CD4-positive, alpha-beta memory T cell (primary cell): ENCODE results near the gene APMAP. TPM values are rescaled to one million over a fixed set of nuclear protein-coding genes. Genes with fewer than 3 reads are reported as not detected.

Source experiments
- CTCF ChIA-PET: fragments of 350-600 bp; sonication (Branson Sonifier 250); formaldehyde crosslinking; loops from one replicate; lab custom pipeline; 2021; ENCODE audit warnings: inconsistent platforms; ENCODE audit not compliant: partially characterized antibody; lab: Charles Lee
- POLR2A ChIA-PET: fragments of 350-600 bp; sonication (Branson Sonifier 250); formaldehyde crosslinking; loops from one replicate; lab custom pipeline; 2021; ENCODE audit not compliant: partially characterized antibody; lab: Charles Lee
- DNase-seq, 5 donors: peaks; one replicate each; pipeline versions ENCODE4 v3.0.0 to v3.0.0-alpha.2; 2020 to 2022; ENCODE audit warnings: mixed read lengths in 1 of 5
- H3K27ac ChIP-seq: one replicate; pipeline ENCODE4 v1.7.0; 2013; ENCODE audit warnings: low read depth, low read length
- H3K27me3 ChIP-seq: 2 replicates; pipeline ENCODE4 v1.7.0; 2013; ENCODE audit warnings: mild to moderate bottlenecking, low read length, moderate library complexity; ENCODE audit not compliant: insufficient read depth
- H3K36me3 ChIP-seq: 2 replicates; pipeline ENCODE4 v1.7.0; 2013; ENCODE audit warnings: mild to moderate bottlenecking, low read length, moderate library complexity; ENCODE audit not compliant: insufficient read depth
- H3K4me1 ChIP-seq: 2 replicates; pipeline ENCODE4 v1.7.0; 2013; ENCODE audit warnings: mild to moderate bottlenecking, low read length, moderate library complexity; ENCODE audit not compliant: insufficient read depth
- H3K4me3 ChIP-seq, 2 donors: one replicate each; pipeline ENCODE4 v1.7.0; 2013; ENCODE audit warnings: low read length in 2 of 2, mild to moderate bottlenecking in 1 of 2
- H3K9me3 ChIP-seq, 2 donors: one replicate each; pipeline ENCODE4 v1.7.0; 2013; ENCODE audit warnings: low read length in 2 of 2, control low read depth in 1 of 2; ENCODE audit not compliant: control insufficient read depth in 1 of 2
- H3K27ac Mint-ChIP-seq, 7 donors: one replicate each; pipeline ENCODE4 v1.8.0; 2020 to 2021; ENCODE audit warnings: mixed read lengths in 7 of 7, mild to moderate bottlenecking in 6 of 7, inconsistent platforms in 3 of 7, moderate library complexity in 3 of 7
- H3K27me3 Mint-ChIP-seq, 2 donors: one replicate each; pipeline ENCODE4 v1.8.0; 2020 to 2021; ENCODE audit warnings: mixed read lengths in 2 of 2
- H3K36me3 Mint-ChIP-seq, 2 donors: one replicate each; pipeline ENCODE4 v1.8.0; 2020 to 2021; ENCODE audit warnings: mixed read lengths in 2 of 2, inconsistent platforms in 1 of 2, mild to moderate bottlenecking in 1 of 2
- H3K4me1 Mint-ChIP-seq, 4 donors: one replicate each; pipeline ENCODE4 v1.8.0; 2020 to 2021; ENCODE audit warnings: mixed read lengths in 4 of 4, mild to moderate bottlenecking in 1 of 4
- H3K4me3 Mint-ChIP-seq, 8 donors: one replicate each; pipeline ENCODE4 v1.8.0; 2020 to 2021; ENCODE audit warnings: mixed read lengths in 8 of 8, mild to moderate bottlenecking in 7 of 8, moderate library complexity in 6 of 8, inconsistent platforms in 3 of 8
- H3K9me3 Mint-ChIP-seq, 8 donors: one replicate each; pipeline ENCODE4 v1.8.0; 2020 to 2021; ENCODE audit warnings: mixed read lengths in 8 of 8, mild to moderate bottlenecking in 5 of 8, inconsistent platforms in 3 of 8, moderate library complexity in 1 of 8
- intact Hi-C: fragments of 100-400 bp; cut with micrococcal nuclease; formaldehyde crosslinking; loops from one replicate; pipeline ENCODE4 v1.15.1; 2023
- polyA plus RNA-seq, 2 donors: library from polyadenylated mRNA; unstranded; fragments of 300-500 nt; fragmentation: Illumina TruSeq; gene quantifications; one replicate each; pipeline ENCODE4 v1.2.3, GENCODE V29; 2021
- total RNA-seq, 2 experiments: library from RNA; stranded (reverse); gene quantifications; one replicate each; pipeline ENCODE4 v1.2.3, GENCODE V29; 2021

The APMAP gene
- total and polyA plus RNA-seq, 4 experiments from 2014 or later, result 48.4 to 130 (median 60.4) TPM

DNA sequence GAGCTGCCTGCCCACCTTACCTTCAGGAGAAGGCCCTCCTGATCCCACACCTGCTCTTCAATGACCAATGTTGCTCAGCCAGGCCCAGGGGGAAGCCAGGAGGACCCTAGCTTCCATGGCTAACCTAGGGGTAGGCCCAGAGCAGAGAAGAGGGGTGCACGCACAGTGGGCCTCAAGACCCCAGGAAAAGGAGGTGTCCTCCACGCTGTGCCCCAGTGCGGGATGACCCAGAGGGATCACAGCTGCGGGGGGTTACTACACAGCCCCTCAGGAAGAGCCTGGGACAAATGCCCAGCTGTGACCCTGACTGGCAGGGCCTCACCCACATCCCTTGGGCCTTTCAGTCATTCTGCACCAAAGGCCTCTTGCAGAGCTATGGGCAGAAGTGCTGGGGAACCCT is 31.6 kb upstream of the APMAP start:
- Mint-ChIP-seq H3K27ac (peak overlapping the region in 1 of 7 donors; percentile 48), H3K9me3 (no peaks in the 10 kb centered on the region), H3K4me1 (peaks cover 9 to 33% (median 15%) of the 10 kb centered on the region in 4 donors), H3K4me3 (peak overlapping the region in 1 of 8 donors; percentile 20), H3K36me3 (peaks cover 19 to 66% of the 10 kb centered on the region in 2 donors), H3K27me3 (no peaks in the 10 kb centered on the region)
- H3K27me3 ChIP-seq, result no peaks in the 10 kb centered on the region
- no peak for DNase-seq
- intact Hi-C loops, result no loop called here
- H3K4me1 ChIP-seq, result no peaks in the 10 kb centered on the region
- H3K36me3 ChIP-seq, result peaks cover 23% of the 10 kb centered on the region
- no peaks in the 10 kb centered on the region for H3K9me3 ChIP-seq
- H3K4me3 ChIP-seq, result no peak overlapping the region
- ChIA-PET POLR2A (no interaction called here), CTCF (no interaction called here)
- H3K27ac ChIP-seq, result no peak overlapping the region

DNA sequence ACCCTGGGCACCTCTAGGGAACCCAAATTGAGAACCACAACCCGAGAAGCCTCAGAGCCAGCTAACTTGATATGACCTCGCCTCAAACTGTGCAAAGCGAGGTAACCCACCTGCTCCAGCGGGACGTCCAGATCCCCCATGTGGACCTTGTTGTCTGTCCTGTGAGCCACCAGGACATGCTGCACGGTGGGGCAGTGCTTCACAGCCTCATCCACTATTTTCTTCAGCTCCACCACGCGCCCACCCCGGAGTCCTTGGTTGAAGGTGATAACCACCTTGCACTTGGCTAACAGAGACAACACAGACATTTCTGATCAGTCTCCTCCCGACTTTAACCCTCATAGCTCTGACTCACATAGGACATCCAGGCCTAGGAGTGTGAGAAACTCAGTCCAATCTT is 30.8 kb upstream of the APMAP start:
- POLR2A ChIA-PET, result interaction anchor here (1.0 kb wide), 1 partner anchor 10 kb away, joined by 3 read pairs; no protein-coding TSS in a partner anchor
- CTCF ChIA-PET, result no interaction called here
- H3K9me3 ChIP-seq, result no peaks in the 10 kb centered on the region
- Mint-ChIP-seq H3K4me3 (no peak overlapping the region), H3K9me3 (no peaks in the 10 kb centered on the region), H3K36me3 (peaks cover 20 to 70% of the 10 kb centered on the region in 2 donors), H3K27me3 (no peaks in the 10 kb centered on the region), H3K4me1 (peaks cover 9 to 36% (median 15%) of the 10 kb centered on the region in 4 donors), H3K27ac (peak overlapping the region in 3 of 7 donors; percentile 18 to 48 (median 28))
- H3K36me3 ChIP-seq, result peaks cover 26% of the 10 kb centered on the region
- H3K27me3 ChIP-seq, result no peaks in the 10 kb centered on the region
- intact Hi-C loops, result no loop called here
- no peak overlapping the region for H3K27ac ChIP-seq
- H3K4me1 ChIP-seq, result no peaks in the 10 kb centered on the region
- no peak for DNase-seq
- no peak overlapping the region for H3K4me3 ChIP-seq

- DNase-seq, result no peak
- H3K4me1 Mint-ChIP-seq, result peaks cover 9 to 33% (median 15%) of the 10 kb centered on the region in 4 donors
- intact Hi-C loops, result no loop called here
- POLR2A ChIA-PET, result interaction anchor here (1.0 kb wide), 1 partner anchor 9 kb away, joined by 3 read pairs; no protein-coding TSS in a partner anchor
- H3K27me3 Mint-ChIP-seq, result no peaks in the 10 kb centered on the region
- no peaks in the 10 kb centered on the region for H3K27me3 ChIP-seq
- no peaks in the 10 kb centered on the region for H3K4me1 ChIP-seq
- H3K9me3 Mint-ChIP-seq, result no peaks in the 10 kb centered on the region
- H3K4me3 ChIP-seq, result no peak overlapping the region
- H3K4me3 Mint-ChIP-seq, result no peak overlapping the region
- H3K27ac Mint-ChIP-seq, result peak overlapping the region in 1 of 7 donors; percentile 48
- peaks cover 22 to 73% of the 10 kb centered on the region in 2 donors for H3K36me3 Mint-ChIP-seq
- no peaks in the 10 kb centered on the region for H3K9me3 ChIP-seq
- CTCF ChIA-PET, result no interaction called here
- peaks cover 31% of the 10 kb centered on the region for H3K36me3 ChIP-seq
- no peak overlapping the region for H3K27ac ChIP-seq
Observed at GRCh38 chr20:25022680-25023079, 30.1 kb upstream of the APMAP start.

- Histone ChIP-seq H3K9me3 (no peaks in the 10 kb centered on the region), H3K36me3 (peaks cover 31% of the 10 kb centered on the region), H3K27me3 (no peaks in the 10 kb centered on the region), H3K27ac (no peak overlapping the region), H3K4me1 (no peaks in the 10 kb centered on the region), H3K4me3 (no peak overlapping the region)
- Mint-ChIP-seq H3K27ac (no peak overlapping the region), H3K4me3 (no peak overlapping the region), H3K9me3 (no peaks in the 10 kb centered on the region), H3K4me1 (peaks cover 6 to 27% (median 8%) of the 10 kb centered on the region in 4 donors), H3K27me3 (no peaks in the 10 kb centered on the region), H3K36me3 (peaks cover 27 to 79% of the 10 kb centered on the region in 2 donors)
- intact Hi-C loops, result no loop called here
- ChIA-PET CTCF (no interaction called here), POLR2A (interaction anchor here (1.2 kb wide), 1 partner anchor 37 kb away, joined by 3 read pairs; the partner anchor contains the start of gene ACSS1)
- DNase-seq, result no peak
Observed at GRCh38 chr20:25021336-25021735, 28.8 kb upstream of the APMAP start.

- ChIA-PET POLR2A (interaction anchor here (1.2 kb wide), 1 partner anchor 37 kb away, joined by 3 read pairs; the partner anchor contains the start of gene ACSS1), CTCF (interaction anchor here (0.8 kb wide), 1 partner anchor 200 kb away, joined by 3 read pairs; no protein-coding TSS in a partner anchor)
- H3K36me3 Mint-ChIP-seq, result peaks cover 27 to 83% of the 10 kb centered on the region in 2 donors
- no peaks in the 10 kb centered on the region for H3K9me3 ChIP-seq
- peak overlapping the region in 1 of 7 donors; percentile 30 for H3K27ac Mint-ChIP-seq
- no peak overlapping the region for H3K4me3 Mint-ChIP-seq
- H3K27ac ChIP-seq, result no peak overlapping the region
- DNase-seq, result no peak
- no peaks in the 10 kb centered on the region for H3K9me3 Mint-ChIP-seq
- peaks cover 31% of the 10 kb centered on the region for H3K36me3 ChIP-seq
- no peaks in the 10 kb centered on the region for H3K27me3 Mint-ChIP-seq
- no peaks in the 10 kb centered on the region for H3K27me3 ChIP-seq
- no peaks in the 10 kb centered on the region for H3K4me1 ChIP-seq
- peaks cover 6 to 27% (median 8%) of the 10 kb centered on the region in 4 donors for H3K4me1 Mint-ChIP-seq
- intact Hi-C loops, result no loop called here
- H3K4me3 ChIP-seq, result no peak overlapping the region
Observed at GRCh38 chr20:25020901-25021301, 28.4 kb upstream of the APMAP start.

GRCh38 chr20:25020345-25020744 is 27.8 kb upstream of the APMAP start:
- intact Hi-C loops, result no loop called here
- H3K9me3 ChIP-seq, result no peaks in the 10 kb centered on the region
- H3K27ac ChIP-seq, result no peak overlapping the region
- H3K4me3 Mint-ChIP-seq, result no peak overlapping the region
- peaks cover 3 to 21% (median 6%) of the 10 kb centered on the region in 4 donors for H3K4me1 Mint-ChIP-seq
- POLR2A ChIA-PET, result interaction anchor here (1.2 kb wide), 1 partner anchor 38 kb away, joined by 3 read pairs; the partner anchor contains the start of gene ACSS1
- H3K9me3 Mint-ChIP-seq, result no peaks in the 10 kb centered on the region
- CTCF ChIA-PET, result interaction anchor here (0.8 kb wide), 1 partner anchor 200 kb away, joined by 3 read pairs; no protein-coding TSS in a partner anchor
- DNase-seq, result no peak
- H3K27ac Mint-ChIP-seq, result peak overlapping the region in 1 of 7 donors; percentile 19
- no peaks in the 10 kb centered on the region for H3K4me1 ChIP-seq
- H3K27me3 Mint-ChIP-seq, result no peaks in the 10 kb centered on the region
- peaks cover 31% of the 10 kb centered on the region for H3K36me3 ChIP-seq
- no peaks in the 10 kb centered on the region for H3K27me3 ChIP-seq
- no peak overlapping the region for H3K4me3 ChIP-seq
- peaks cover 27 to 85% of the 10 kb centered on the region in 2 donors for H3K36me3 Mint-ChIP-seq

- Mint-ChIP-seq H3K27me3 (no peaks in the 10 kb centered on the region), H3K4me3 (no peak overlapping the region), H3K9me3 (no peaks in the 10 kb centered on the region), H3K36me3 (peaks cover 30 to 87% of the 10 kb centered on the region in 2 donors), H3K27ac (no peak overlapping the region), H3K4me1 (peaks cover 3 to 18% (median 6%) of the 10 kb centered on the region in 4 donors)
- POLR2A ChIA-PET, result no interaction called here
- Histone ChIP-seq H3K27ac (no peak overlapping the region), H3K9me3 (no peaks in the 10 kb centered on the region), H3K27me3 (no peaks in the 10 kb centered on the region), H3K4me3 (no peak overlapping the region), H3K36me3 (peaks cover 31% of the 10 kb centered on the region), H3K4me1 (no peaks in the 10 kb centered on the region)
- CTCF ChIA-PET, result interaction anchor here (0.8 kb wide), 2 partner anchors 9 to 201 kb away, joined by 3 read pairs; no protein-coding TSS in a partner anchor
- intact Hi-C loops, result no loop called here
- DNase-seq, result no peak
Observed at GRCh38 chr20:25019381-25020155, 27.0 kb upstream of the APMAP start.
